ENCODE data around the gene RPS19. TPM values are rescaled to one million over a fixed set of nuclear protein-coding genes. Genes with fewer than 3 reads are reported as not detected.
A peak's percentile ranks its signal among the peaks of the same experiment; 100 is the strongest.

The RPS19 gene
- polyA plus RNA-seq, 1 donor (not counting 4 experiments of a cell fraction or from before 2014, with no cell fraction given) = 2,290 TPM

DNA sequence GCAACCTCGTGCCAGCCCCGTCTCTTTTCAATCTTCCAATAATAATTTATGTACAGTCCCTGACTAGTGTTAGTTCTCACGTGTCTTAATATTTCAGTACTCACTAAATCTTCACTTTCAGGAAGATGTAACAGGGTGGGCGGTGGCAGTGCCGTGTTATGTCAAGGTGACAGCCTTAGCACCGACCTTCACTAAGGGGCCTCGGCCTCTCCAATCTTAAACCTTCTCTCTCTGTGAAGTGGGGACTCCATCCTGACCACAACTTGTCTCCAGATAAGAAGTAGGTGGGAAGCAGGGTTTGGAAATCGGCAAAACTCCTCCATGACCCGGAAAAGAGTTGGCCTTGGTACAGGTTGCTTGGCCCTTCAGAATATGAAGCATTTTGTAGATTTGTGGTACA is 1.8 kb downstream of the RPS19 start:
- peaks cover 4% of the 10 kb centered on the region for H3K9me1 ChIP-seq (ENCODE audit: control insufficient read depth, extremely low read depth, insufficient read depth, low read length)
- TF ChIP-seq, protein P1, sequence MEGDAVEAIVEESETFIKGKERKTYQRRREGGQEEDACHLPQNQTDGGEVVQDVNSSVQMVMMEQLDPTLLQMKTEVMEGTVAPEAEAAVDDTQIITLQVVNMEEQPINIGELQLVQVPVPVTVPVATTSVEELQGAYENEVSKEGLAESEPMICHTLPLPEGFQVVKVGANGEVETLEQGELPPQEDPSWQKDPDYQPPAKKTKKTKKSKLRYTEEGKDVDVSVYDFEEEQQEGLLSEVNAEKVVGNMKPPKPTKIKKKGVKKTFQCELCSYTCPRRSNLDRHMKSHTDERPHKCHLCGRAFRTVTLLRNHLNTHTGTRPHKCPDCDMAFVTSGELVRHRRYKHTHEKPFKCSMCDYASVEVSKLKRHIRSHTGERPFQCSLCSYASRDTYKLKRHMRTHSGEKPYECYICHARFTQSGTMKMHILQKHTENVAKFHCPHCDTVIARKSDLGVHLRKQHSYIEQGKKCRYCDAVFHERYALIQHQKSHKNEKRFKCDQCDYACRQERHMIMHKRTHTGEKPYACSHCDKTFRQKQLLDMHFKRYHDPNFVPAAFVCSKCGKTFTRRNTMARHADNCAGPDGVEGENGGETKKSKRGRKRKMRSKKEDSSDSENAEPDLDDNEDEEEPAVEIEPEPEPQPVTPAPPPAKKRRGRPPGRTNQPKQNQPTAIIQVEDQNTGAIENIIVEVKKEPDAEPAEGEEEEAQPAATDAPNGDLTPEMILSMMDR (optimal IDR thresholded peaks at IDR 0.05 in 1 of 3, IDR thresholded peaks at IDR 0.05 in 1 of 3, conservative IDR thresholded peaks at IDR 0.05 in 1 of 3; ENCODE audit: extremely low read depth in 1 of 3, insufficient read depth in 2 of 3, low read length in 3 of 3) = no peak
- TF ChIP-seq EZH2 (IDR thresholded peaks at IDR 0.05; ENCODE audit: low read length) = no peak
- no peak overlapping the region for H2AFZ ChIP-seq (ENCODE audit: control insufficient read depth, low read length)
- H3K9ac ChIP-seq (ENCODE audit: control insufficient read depth, extremely low read depth, insufficient read depth, low read length) = peak overlapping the region; percentile 99
- peaks cover 38 to 54% of the 10 kb centered on the region in 2 experiments for H3K36me3 ChIP-seq (ENCODE audit: control insufficient read depth in 2 of 2, extremely low read depth in 1 of 2, insufficient read depth in 2 of 2, low read length in 2 of 2)
- H3K27ac ChIP-seq (ENCODE audit: control insufficient read depth, insufficient read depth, low read length) = peak overlapping the region; percentile 94
- no peak for FAIRE-seq
- no peak for DNase-seq (ENCODE audit: low read depth, low spot score)
- dilution Hi-C loops (cut with MboI; ENCODE audit: extremely low pct_ligation_motif_present, low sequenced_read_pairs) = no loop called here
- peaks cover 63% of the 10 kb centered on the region for H3K79me2 ChIP-seq (ENCODE audit: control insufficient read depth, insufficient read depth, low read length)
- H3K4me3 ChIP-seq (ENCODE audit: control insufficient read depth in 2 of 3, extremely low read depth in 1 of 3, insufficient read depth in 2 of 3, low read depth in 1 of 3, low read length in 3 of 3) = peak overlapping the region; percentile 93 to 99 (median 97)
- H3K4me2 ChIP-seq (ENCODE audit: control insufficient read depth, extremely low read depth, insufficient read depth, low read depth, low read length) = peak overlapping the region; percentile 100
- no peaks in the 10 kb centered on the region for H3K27me3 ChIP-seq (ENCODE audit: control insufficient read depth, extremely low read depth, insufficient read depth, low read length)
- no peaks in the 10 kb centered on the region for H3K9me3 ChIP-seq (ENCODE audit: control insufficient read depth, low read depth, low read length)
- peaks cover 32% of the 10 kb centered on the region for H4K20me1 ChIP-seq (ENCODE audit: control insufficient read depth, extremely low read depth, insufficient read depth, low read length)
- peaks cover 28% of the 10 kb centered on the region for H3K4me1 ChIP-seq (ENCODE audit: control insufficient read depth, extremely low read depth, insufficient read depth, low read length)

DNA sequence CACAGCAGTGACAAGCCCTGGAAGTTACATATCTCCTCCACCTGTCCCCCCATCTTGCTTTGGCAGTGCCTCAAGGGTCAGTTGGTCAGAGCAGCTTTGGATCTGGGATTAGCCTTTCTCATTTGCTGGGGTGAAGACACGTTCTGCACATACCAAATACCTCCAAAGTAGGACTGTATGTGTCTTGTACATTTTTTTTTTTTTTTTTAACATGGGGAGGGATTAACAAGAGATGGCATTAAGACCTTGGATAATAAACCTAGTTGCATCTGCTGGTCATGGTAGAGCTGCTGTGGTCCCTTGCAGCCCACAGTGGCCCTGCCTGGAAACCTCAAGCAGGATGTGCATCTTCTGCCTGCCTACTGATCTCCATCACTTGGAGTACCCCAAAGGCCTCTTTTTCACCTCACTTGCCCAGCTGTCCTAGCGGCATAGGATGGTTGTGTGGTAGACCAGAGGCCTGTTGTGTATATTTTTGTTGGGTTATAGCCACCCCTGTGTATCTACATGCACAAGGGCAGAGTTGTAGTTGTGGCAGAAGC is 2.5 kb downstream of the RPS19 start:
- Histone ChIP-seq H3K27me3 (ENCODE audit: control insufficient read depth, extremely low read depth, insufficient read depth, low read length) (no peaks in the 10 kb centered on the region), H3K9me1 (ENCODE audit: control insufficient read depth, extremely low read depth, insufficient read depth, low read length) (peaks cover 4% of the 10 kb centered on the region), H3K4me1 (ENCODE audit: control insufficient read depth, extremely low read depth, insufficient read depth, low read length) (peaks cover 28% of the 10 kb centered on the region), H3K27ac (ENCODE audit: control insufficient read depth, insufficient read depth, low read length) (no peak overlapping the region), H2AFZ (ENCODE audit: control insufficient read depth, low read length) (no peak overlapping the region), H3K9ac (ENCODE audit: control insufficient read depth, extremely low read depth, insufficient read depth, low read length) (peak overlapping the region; percentile 99), H3K36me3 (ENCODE audit: control insufficient read depth in 2 of 2, extremely low read depth in 1 of 2, insufficient read depth in 2 of 2, low read length in 2 of 2) (peaks cover 38 to 54% of the 10 kb centered on the region in 2 experiments), H3K4me3 (ENCODE audit: control insufficient read depth in 2 of 3, extremely low read depth in 1 of 3, insufficient read depth in 2 of 3, low read depth in 1 of 3, low read length in 3 of 3) (peak overlapping the region in 2 of 3 experiments; percentile 93 to 97), H3K4me2 (ENCODE audit: control insufficient read depth, extremely low read depth, insufficient read depth, low read depth, low read length) (peak overlapping the region; percentile 100), H4K20me1 (ENCODE audit: control insufficient read depth, extremely low read depth, insufficient read depth, low read length) (peaks cover 37% of the 10 kb centered on the region), H3K79me2 (ENCODE audit: control insufficient read depth, insufficient read depth, low read length) (peaks cover 70% of the 10 kb centered on the region), H3K9me3 (ENCODE audit: control insufficient read depth, low read depth, low read length) (no peaks in the 10 kb centered on the region)
- TF ChIP-seq EZH2 (IDR thresholded peaks at IDR 0.05; ENCODE audit: low read length) = no peak
- TF ChIP-seq, protein P1 (optimal IDR thresholded peaks at IDR 0.05 in 1 of 3, IDR thresholded peaks at IDR 0.05 in 1 of 3, conservative IDR thresholded peaks at IDR 0.05 in 1 of 3; ENCODE audit: extremely low read depth in 1 of 3, insufficient read depth in 2 of 3, low read length in 3 of 3) = no peak
- FAIRE-seq = no peak
- dilution Hi-C loops (cut with MboI; ENCODE audit: extremely low pct_ligation_motif_present, low sequenced_read_pairs) = no loop called here
- DNase-seq (ENCODE audit: low read depth, low spot score) = no peak

Data from keratinocyte (primary cell).